Thymus (tissue), 11 donors: Measurements from ENCODE around the gene AGBL3. TPM values are rescaled to one million over a fixed set of nuclear protein-coding genes. Genes with fewer than 3 reads are reported as not detected.

Source experiments
- DNase-seq, 9 donors: peaks; one replicate each; pipeline ENCODE4 v3.0.0-alpha.2; 2013; ENCODE audit warnings: low spot score in 9 of 9, low read depth in 6 of 9, missing footprints in 1 of 9
- H3K27ac ChIP-seq, 2 donors: one replicate each; pipeline ENCODE4 v1.5.1; 2013; ENCODE audit warnings: control low read depth in 1 of 2, low read depth in 1 of 2, low read length in 1 of 2, mild to moderate bottlenecking in 1 of 2, moderate library complexity in 1 of 2
- H3K27me3 ChIP-seq, 2 donors: one replicate each; pipeline ENCODE4 v1.5.1; 2013; ENCODE audit warnings: low read length in 1 of 2; ENCODE audit not compliant: control insufficient read depth in 2 of 2, insufficient read depth in 1 of 2
- H3K36me3 ChIP-seq, 2 donors: one replicate each; pipeline ENCODE4 v1.5.1; 2013; ENCODE audit warnings: low read length in 1 of 2, mild to moderate bottlenecking in 1 of 2, moderate library complexity in 1 of 2; ENCODE audit not compliant: control insufficient read depth in 2 of 2, insufficient read depth in 2 of 2
- H3K4me1 ChIP-seq, 2 donors: one replicate each; pipeline ENCODE4 v1.5.1; 2013; ENCODE audit warnings: low read length in 2 of 2; ENCODE audit not compliant: control insufficient read depth in 2 of 2, insufficient read depth in 2 of 2
- H3K4me3 ChIP-seq, 2 donors: one replicate each; pipeline ENCODE4 v1.5.1; 2013; ENCODE audit warnings: low read length in 2 of 2, control low read depth in 1 of 2, mild to moderate bottlenecking in 1 of 2
- H3K9me3 ChIP-seq, 2 donors: one replicate each; pipeline ENCODE4 v1.5.1; 2013; ENCODE audit warnings: low read length in 1 of 2, mild to moderate bottlenecking in 1 of 2; ENCODE audit not compliant: control insufficient read depth in 2 of 2, insufficient read depth in 1 of 2
- WGBS: extraction: QIAGEN DNeasy Blood & Tissue Kit; methylation state at CpG from one replicate; pipeline ENCODE4 v1.1.7; 2013; 5-methylcytosine and 5-hydroxymethylcytosine counted together
- polyA plus RNA-seq: library from polyadenylated mRNA; stranded (reverse); fragments of 200-250 nt; gene quantifications from one replicate; pipeline ENCODE4 v1.2.3, GENCODE V29; 2013
- total RNA-seq: library from RNA; stranded (reverse); fragments of 120-200 nt; gene quantifications from one replicate; pipeline ENCODE4 v1.2.4, GENCODE V29; 2013
- donor health status: healthy.

Gene AGBL3
- total and polyA plus RNA-seq, 2 donors = 1.9 TPM

- Histone ChIP-seq H3K4me1 (no peaks in the 10 kb centered on the region), H3K9me3 (no peaks in the 10 kb centered on the region), H3K27ac (no peak overlapping the region), H3K27me3 (no peaks in the 10 kb centered on the region), H3K36me3 (no peaks in the 10 kb centered on the region), H3K4me3 (no peak overlapping the region)
- DNase-seq = no peak
Observed at GRCh38 chr7:135079068-135079467, 92.8 kb downstream of the AGBL3 start.

- no peaks in the 10 kb centered on the region for H3K36me3 ChIP-seq
- no peaks in the 10 kb centered on the region for H3K27me3 ChIP-seq
- no peak for DNase-seq
- H3K27ac ChIP-seq = no peak overlapping the region
- 50% methylated on average over 1 of the region's 1 CpG for WGBS
- H3K4me3 ChIP-seq = no peak overlapping the region
- H3K4me1 ChIP-seq = no peaks in the 10 kb centered on the region
- H3K9me3 ChIP-seq = no peaks in the 10 kb centered on the region
Observed at GRCh38 chr7:135083005-135083404, 96.7 kb downstream of the AGBL3 start.

GRCh38 chr7:135088566-135088965 lies 102.3 kb downstream of the AGBL3 start:
- H3K9me3 ChIP-seq = no peaks in the 10 kb centered on the region
- H3K4me1 ChIP-seq = no peaks in the 10 kb centered on the region

GRCh38 chr7:135091717-135092116 lies 105.4 kb downstream of the AGBL3 start:
- no peaks in the 10 kb centered on the region for H3K36me3 ChIP-seq
- H3K4me1 ChIP-seq = no peaks in the 10 kb centered on the region
- H3K9me3 ChIP-seq = no peaks in the 10 kb centered on the region
- no peak for DNase-seq
- H3K4me3 ChIP-seq = no peak overlapping the region
- 99% methylated on average over 1 of the region's 1 CpG for WGBS
- no peaks in the 10 kb centered on the region for H3K27me3 ChIP-seq
- no peak overlapping the region for H3K27ac ChIP-seq

More at GRCh38 chr7:135088566-135088965, 102.3 kb downstream of the AGBL3 start:
- Histone ChIP-seq H3K27ac (no peak overlapping the region), H3K4me3 (no peak overlapping the region), H3K36me3 (no peaks in the 10 kb centered on the region), H3K27me3 (no peaks in the 10 kb centered on the region)
- WGBS = 96% methylated on average over 1 of the region's 1 CpG
- no peak for DNase-seq

GRCh38 chr7:135094472-135095237 lies 108.3 kb downstream of the AGBL3 start:
- no peaks in the 10 kb centered on the region for H3K9me3 ChIP-seq
- H3K4me1 ChIP-seq = no peaks in the 10 kb centered on the region
- WGBS = 98% methylated on average over 2 of the region's 2 CpGs
- no peaks in the 10 kb centered on the region for H3K27me3 ChIP-seq
- no peak overlapping the region for H3K4me3 ChIP-seq
- no peaks in the 10 kb centered on the region for H3K36me3 ChIP-seq
- DNase-seq = no peak
- H3K27ac ChIP-seq = no peak overlapping the region

GRCh38 chr7:135095450-135095849 lies 109.1 kb downstream of the AGBL3 start:
- DNase-seq = no peak
- H3K4me3 ChIP-seq = no peak overlapping the region
- no peaks in the 10 kb centered on the region for H3K9me3 ChIP-seq
- H3K27me3 ChIP-seq = no peaks in the 10 kb centered on the region
- WGBS = 95% methylated on average over 1 of the region's 1 CpG
- no peak overlapping the region for H3K27ac ChIP-seq
- H3K4me1 ChIP-seq = no peaks in the 10 kb centered on the region
- H3K36me3 ChIP-seq = no peaks in the 10 kb centered on the region

GRCh38 chr7:135098391-135098790 lies 112.1 kb downstream of the AGBL3 start:
- no peaks in the 10 kb centered on the region for H3K27me3 ChIP-seq
- no peaks in the 10 kb centered on the region for H3K4me1 ChIP-seq
- no peak for DNase-seq
- no peak overlapping the region for H3K27ac ChIP-seq
- WGBS = 93% methylated on average over 3 of the region's 3 CpGs
- no peaks in the 10 kb centered on the region for H3K9me3 ChIP-seq
- H3K36me3 ChIP-seq = no peaks in the 10 kb centered on the region
- H3K4me3 ChIP-seq = no peak overlapping the region

- no peak overlapping the region for H3K4me3 ChIP-seq
- no peaks in the 10 kb centered on the region for H3K36me3 ChIP-seq
- no peaks in the 10 kb centered on the region for H3K4me1 ChIP-seq
- no peak overlapping the region for H3K27ac ChIP-seq
- no peak for DNase-seq
- H3K9me3 ChIP-seq = no peaks in the 10 kb centered on the region
- no peaks in the 10 kb centered on the region for H3K27me3 ChIP-seq
Observed at GRCh38 chr7:135100856-135101255, 114.5 kb downstream of the AGBL3 start.

- H3K27me3 ChIP-seq = no peaks in the 10 kb centered on the region
- H3K4me3 ChIP-seq = no peak overlapping the region
- H3K9me3 ChIP-seq = no peaks in the 10 kb centered on the region
- DNase-seq = no peak
- H3K4me1 ChIP-seq = no peaks in the 10 kb centered on the region
- H3K27ac ChIP-seq = no peak overlapping the region
- no peaks in the 10 kb centered on the region for H3K36me3 ChIP-seq
Observed at GRCh38 chr7:135102372-135102771, 116.1 kb downstream of the AGBL3 start.
